DOHH2 (cell line): ENCODE results near the gene MFF.

Experiments
- CTCF ChIP-seq: fragments of 200-600 bp; sonication (generic); IDR thresholded peaks from one replicate; pipeline ENCODE4 v1.5.1; 2014; ENCODE audit warnings: antibody characterized with exemption, mild to moderate bottlenecking, low read depth, low read length; ENCODE audit not compliant: poor library complexity, severe bottlenecking
- EZH2phosphoT487 ChIP-seq: fragments of 200-600 bp; sonication (generic); IDR thresholded peaks from 2 replicates; pipeline ENCODE4 v1.6.1; 2017; ENCODE audit warnings: borderline replicate concordance, mild to moderate bottlenecking, antibody characterized with exemption, low read length, moderate library complexity, mixed read lengths

GRCh38 chr2:227397562-227397961 lies 72.5 kb downstream of the MFF start:
- no peak for TF ChIP-seq CTCF
- no peak for TF ChIP-seq EZH2phosphoT487
